Muscle layer of duodenum (tissue), 2 donors: ENCODE results near the gene SENP7.

Experiments
- H3K27ac ChIP-seq: one replicate; pipeline ENCODE4 v1.7.0; 2013; ENCODE audit warnings: mild to moderate bottlenecking, low read length
- H3K27me3 ChIP-seq: one replicate; pipeline ENCODE4 v1.7.0; 2013; ENCODE audit warnings: low read depth, mild to moderate bottlenecking, control low read depth, low read length
- H3K36me3 ChIP-seq, 2 donors: one replicate each; pipeline ENCODE4 v1.7.0; 2013; ENCODE audit warnings: low read length in 2 of 2, control low read depth in 1 of 2, mild to moderate bottlenecking in 1 of 2; ENCODE audit not compliant: insufficient read depth in 2 of 2, control insufficient read depth in 1 of 2
- H3K4me1 ChIP-seq, 2 donors: one replicate each; pipeline ENCODE4 v1.7.0; 2013; ENCODE audit warnings: low read length in 2 of 2, mild to moderate bottlenecking in 2 of 2, control low read depth in 1 of 2, moderate library complexity in 1 of 2; ENCODE audit not compliant: insufficient read depth in 2 of 2, control insufficient read depth in 1 of 2
- H3K4me3 ChIP-seq, 2 donors: one replicate each; pipeline ENCODE4 v1.7.0; 2013; ENCODE audit warnings: low read length in 2 of 2, low read depth in 1 of 2, mild to moderate bottlenecking in 1 of 2
- H3K9me3 ChIP-seq, 2 donors: one replicate each; pipeline ENCODE4 v1.7.0; 2013; ENCODE audit warnings: low read length in 2 of 2, control low read depth in 1 of 2, mild to moderate bottlenecking in 1 of 2; ENCODE audit not compliant: control insufficient read depth in 1 of 2
- donor health status: healthy.

The SENP7 gene

DNA sequence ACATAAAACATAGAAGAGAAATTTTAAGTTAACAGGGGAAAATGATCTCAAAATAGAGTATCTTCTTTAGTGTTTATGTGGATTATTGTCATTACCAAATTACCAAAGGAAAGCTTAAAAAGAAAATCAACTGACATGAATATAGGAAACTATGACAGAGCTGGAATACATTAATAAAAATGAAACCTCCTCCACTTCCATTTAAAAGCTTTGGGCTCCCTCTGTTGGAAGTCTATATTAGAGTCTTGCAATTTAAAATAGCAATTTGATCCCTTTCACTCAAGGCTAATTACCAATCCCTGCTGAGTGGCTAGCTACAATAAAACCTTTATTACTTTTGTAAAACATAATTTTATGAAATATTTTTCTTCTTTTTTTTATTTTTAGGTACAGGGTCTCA is 131.2 kb downstream of the SENP7 start:
- Histone ChIP-seq H3K9me3 (peaks cover 0 to 4% of the 10 kb centered on the region in 2 donors), H3K4me1 (peaks cover 0 to 11% of the 10 kb centered on the region in 2 donors), H3K4me3 (no peak overlapping the region), H3K27ac (no peak overlapping the region), H3K27me3 (no peaks in the 10 kb centered on the region), H3K36me3 (no peaks in the 10 kb centered on the region)

DNA sequence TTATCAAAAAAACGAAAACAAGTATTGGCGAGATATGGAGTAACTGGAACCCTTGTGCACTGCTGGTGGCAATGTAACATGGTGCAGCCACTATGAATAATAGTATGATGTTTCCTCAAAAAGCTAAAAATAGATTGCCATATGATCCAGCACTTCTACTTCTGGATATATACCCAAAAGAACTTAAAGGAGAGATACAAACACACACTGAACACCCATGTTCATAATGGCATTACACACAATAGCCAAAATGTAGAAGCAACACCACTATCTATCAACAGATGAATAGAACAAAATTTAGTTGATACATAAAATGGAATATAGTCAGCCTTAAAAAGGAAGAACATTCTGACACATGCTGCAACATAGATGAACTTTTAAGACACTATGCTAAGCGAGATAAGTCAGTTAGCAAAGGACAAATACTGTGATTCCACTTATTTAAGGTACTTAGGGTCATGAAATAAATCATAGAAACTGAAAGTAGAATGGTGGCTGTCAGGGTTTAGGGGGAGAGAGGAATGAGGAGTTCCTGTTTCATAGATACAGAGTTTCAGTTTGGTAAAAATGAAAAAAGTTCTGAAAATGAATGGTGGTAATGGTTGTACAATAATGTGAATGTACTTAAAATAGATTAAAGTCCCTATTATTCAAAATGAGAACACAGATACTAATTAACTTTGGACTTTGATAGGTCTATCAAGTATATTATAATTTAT is 133.2 kb downstream of the SENP7 start:
- H3K27me3 ChIP-seq = no peaks in the 10 kb centered on the region
- H3K4me1 ChIP-seq = peaks cover 0 to 11% of the 10 kb centered on the region in 2 donors
- H3K9me3 ChIP-seq = peaks cover 0 to 4% of the 10 kb centered on the region in 2 donors
- H3K36me3 ChIP-seq = no peaks in the 10 kb centered on the region
- H3K4me3 ChIP-seq = no peak overlapping the region
- no peak overlapping the region for H3K27ac ChIP-seq

- H3K27me3 ChIP-seq = no peaks in the 10 kb centered on the region
- H3K4me3 ChIP-seq = no peak overlapping the region
- H3K27ac ChIP-seq = no peak overlapping the region
- H3K9me3 ChIP-seq = peaks cover 0 to 4% of the 10 kb centered on the region in 2 donors
- peaks cover 0 to 3% of the 10 kb centered on the region in 2 donors for H3K4me1 ChIP-seq
- H3K36me3 ChIP-seq = no peaks in the 10 kb centered on the region
Observed at GRCh38 chr3:101377796-101378195, 135.2 kb downstream of the SENP7 start.

DNA sequence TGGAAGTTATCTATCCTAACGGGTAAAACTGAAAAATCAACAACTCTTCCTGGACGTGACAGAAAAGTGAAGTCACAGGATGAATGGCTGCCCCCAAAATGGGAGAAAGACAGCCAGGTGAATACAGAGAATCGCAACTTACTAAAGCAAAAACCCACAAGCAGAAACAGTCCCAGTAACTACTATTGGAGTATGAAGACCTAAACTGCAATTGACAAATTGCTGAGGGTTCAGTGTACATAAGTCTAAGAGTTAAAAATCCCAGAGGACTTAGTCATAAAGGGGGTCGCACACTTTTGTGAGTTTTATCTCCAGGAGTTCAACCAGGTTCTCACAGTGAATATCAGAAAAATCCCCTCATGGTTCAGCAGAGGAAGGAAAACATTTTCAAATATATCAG is 135.8 kb downstream of the SENP7 start:
- Histone ChIP-seq H3K36me3 (no peaks in the 10 kb centered on the region), H3K9me3 (peaks cover 0 to 4% of the 10 kb centered on the region in 2 donors), H3K27ac (no peak overlapping the region), H3K4me1 (no peaks in the 10 kb centered on the region), H3K4me3 (no peak overlapping the region), H3K27me3 (no peaks in the 10 kb centered on the region)

GRCh38 chr3:101375586-101375985 is 137.4 kb downstream of the SENP7 start:
- no peaks in the 10 kb centered on the region for H3K27me3 ChIP-seq
- H3K27ac ChIP-seq = no peak overlapping the region
- H3K4me1 ChIP-seq = no peaks in the 10 kb centered on the region
- H3K36me3 ChIP-seq = no peaks in the 10 kb centered on the region
- H3K4me3 ChIP-seq = no peak overlapping the region
- H3K9me3 ChIP-seq = peaks cover 0 to 4% of the 10 kb centered on the region in 2 donors

DNA sequence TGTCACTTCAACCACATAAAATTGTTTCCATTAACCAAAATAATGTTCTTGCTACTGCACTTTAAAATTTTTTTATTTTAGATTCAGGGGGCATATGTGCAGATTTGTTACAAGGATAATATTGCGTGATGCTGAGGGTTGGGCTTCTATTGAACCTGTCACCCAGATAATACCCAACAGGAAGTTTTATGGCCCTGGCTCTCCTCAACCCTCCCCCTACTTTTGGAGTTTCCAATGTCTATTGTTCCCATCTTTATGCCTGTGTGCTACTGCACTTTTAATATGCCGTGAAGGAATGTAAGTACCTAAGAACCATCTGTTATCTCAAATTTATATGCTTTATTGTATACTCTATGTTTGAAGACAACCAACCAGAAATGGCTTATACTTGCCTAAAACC is 150.6 kb downstream of the SENP7 start:
- no peaks in the 10 kb centered on the region for H3K4me1 ChIP-seq
- H3K9me3 ChIP-seq = no peaks in the 10 kb centered on the region
- no peaks in the 10 kb centered on the region for H3K27me3 ChIP-seq
- H3K27ac ChIP-seq = no peak overlapping the region
- no peak overlapping the region for H3K4me3 ChIP-seq
- peaks cover 9 to 26% of the 10 kb centered on the region in 2 donors for H3K36me3 ChIP-seq

DNA sequence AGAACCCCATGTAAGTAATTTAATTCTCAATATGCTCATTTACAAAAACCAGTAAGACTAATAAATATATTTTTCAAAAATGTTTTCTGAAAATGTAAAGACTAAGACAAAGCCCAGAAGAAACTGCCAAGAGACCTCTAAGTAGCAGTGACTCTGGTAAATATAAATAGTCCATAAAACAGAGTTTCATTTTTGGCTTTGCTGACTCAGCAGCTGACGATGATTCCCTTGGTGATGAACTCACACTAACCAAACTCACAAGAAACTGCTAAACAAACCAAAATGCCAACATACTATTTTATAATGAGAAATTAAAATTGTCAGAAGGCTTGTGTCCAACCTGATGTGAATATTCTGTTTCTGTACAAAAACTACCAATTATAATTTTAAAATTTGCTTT is 161.2 kb downstream of the SENP7 start:
- peaks cover 0 to 11% of the 10 kb centered on the region in 2 donors for H3K36me3 ChIP-seq
- H3K4me3 ChIP-seq = no peak overlapping the region
- no peak overlapping the region for H3K27ac ChIP-seq
- H3K4me1 ChIP-seq = no peaks in the 10 kb centered on the region
- no peaks in the 10 kb centered on the region for H3K9me3 ChIP-seq
- H3K27me3 ChIP-seq = no peaks in the 10 kb centered on the region

DNA sequence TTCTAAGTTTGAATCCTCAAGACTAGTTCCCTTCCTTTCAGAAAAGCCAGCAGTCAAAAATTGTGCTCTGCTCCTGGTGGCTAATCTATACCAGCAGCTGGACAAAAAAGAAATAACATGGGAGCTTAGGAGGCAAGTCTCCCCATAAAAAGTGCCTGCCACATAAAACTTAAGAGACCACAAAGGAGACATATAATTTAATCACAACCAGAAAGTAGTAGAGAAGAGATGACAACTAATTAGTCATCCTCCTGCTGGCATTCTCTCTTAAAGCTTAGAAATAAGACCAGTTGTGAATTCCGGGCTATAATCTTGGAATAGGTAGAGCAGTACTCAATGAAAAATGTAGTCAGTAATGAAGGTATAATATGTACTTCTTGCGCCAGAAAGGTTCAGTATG is 172.4 kb downstream of the SENP7 start:
- Histone ChIP-seq H3K9me3 (no peaks in the 10 kb centered on the region), H3K36me3 (peaks cover 16 to 25% of the 10 kb centered on the region in 2 donors), H3K4me1 (no peaks in the 10 kb centered on the region), H3K27ac (no peak overlapping the region), H3K27me3 (no peaks in the 10 kb centered on the region), H3K4me3 (no peak overlapping the region)

DNA sequence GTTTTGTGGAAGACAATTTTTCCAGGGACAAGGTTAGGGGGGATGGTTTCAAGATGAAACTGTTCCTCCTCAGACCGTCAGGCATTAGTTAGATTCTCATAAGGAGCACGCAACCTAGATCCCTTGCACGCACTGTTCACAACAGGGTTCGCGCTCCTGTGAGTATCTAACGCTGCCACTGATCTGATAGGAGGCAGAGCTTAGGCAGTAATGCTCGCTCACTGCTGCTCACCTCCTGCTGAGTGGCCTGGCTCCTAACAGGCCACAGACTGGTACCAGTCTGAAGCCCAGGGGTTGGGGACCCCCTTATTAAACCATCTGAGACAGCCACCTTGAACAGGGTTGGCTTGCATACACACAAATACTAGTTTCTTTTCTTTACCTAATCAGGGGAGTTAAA is 179.1 kb downstream of the SENP7 start:
- H3K27ac ChIP-seq = no peak overlapping the region
- no peak overlapping the region for H3K4me3 ChIP-seq
- no peaks in the 10 kb centered on the region for H3K27me3 ChIP-seq
- peaks cover 10 to 22% of the 10 kb centered on the region in 2 donors for H3K36me3 ChIP-seq
- no peaks in the 10 kb centered on the region for H3K4me1 ChIP-seq
- no peaks in the 10 kb centered on the region for H3K9me3 ChIP-seq

- Histone ChIP-seq H3K27me3 (no peaks in the 10 kb centered on the region), H3K9me3 (no peaks in the 10 kb centered on the region)
Observed at GRCh38 chr3:101329016-101329673, 183.9 kb downstream of the SENP7 start.

DNA sequence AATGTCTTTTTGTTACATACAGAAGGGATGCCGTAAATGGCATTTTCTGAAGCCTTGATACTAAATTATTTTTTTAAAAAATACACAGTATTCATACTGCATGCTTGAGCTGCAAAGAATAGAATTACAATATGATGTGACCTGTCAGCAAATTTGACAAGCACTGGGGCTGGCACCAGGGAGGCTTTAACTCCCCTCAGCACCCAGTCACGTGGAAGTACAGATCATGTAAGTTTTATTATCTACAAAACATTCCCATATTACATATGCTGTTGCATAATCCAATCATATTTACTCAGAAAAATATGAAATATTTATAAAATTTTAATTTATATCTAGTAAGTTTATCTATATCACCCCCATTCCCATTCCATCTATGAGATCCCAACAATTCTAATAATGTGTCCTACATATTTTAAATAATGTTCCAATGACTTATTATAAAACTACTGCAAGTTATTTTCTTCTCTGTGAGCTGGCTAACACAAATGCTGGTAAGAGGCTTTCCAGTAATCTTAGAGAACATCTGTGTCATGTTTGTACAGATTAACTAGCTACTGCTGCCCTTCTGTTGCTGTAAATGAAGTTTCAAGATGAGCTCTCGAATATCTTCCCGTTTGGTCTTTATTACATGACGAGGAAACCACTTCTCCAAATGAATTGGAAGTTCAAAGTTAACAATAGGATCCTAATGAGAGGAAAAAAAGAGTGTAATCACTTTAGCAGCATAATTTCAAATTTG is 187.4 kb downstream of the SENP7 start:
- Histone ChIP-seq H3K27me3 (no peaks in the 10 kb centered on the region), H3K36me3 (peaks cover 9 to 17% of the 10 kb centered on the region in 2 donors), H3K4me3 (no peak overlapping the region), H3K27ac (no peak overlapping the region), H3K9me3 (no peaks in the 10 kb centered on the region), H3K4me1 (no peaks in the 10 kb centered on the region)

More at GRCh38 chr3:101329016-101329673, 183.9 kb downstream of the SENP7 start:
- H3K27ac ChIP-seq = no peak overlapping the region
- peaks cover 9 to 17% of the 10 kb centered on the region in 2 donors for H3K36me3 ChIP-seq
- H3K4me1 ChIP-seq = no peaks in the 10 kb centered on the region
- H3K4me3 ChIP-seq = no peak overlapping the region
